GM12864 (cell line): ENCODE data around the gene FMN1.

Source experiments
- DNase-seq: peaks from one replicate; pipeline ENCODE4 v3.0.0-alpha.2; 2011; ENCODE audit warnings: low read depth
- H3K4me3 ChIP-seq: 2 replicates; pipeline ENCODE4 v1.5.1; 2011; ENCODE audit warnings: mild to moderate bottlenecking, low read depth, low read length, control low read depth
- CTCF ChIP-seq: IDR thresholded peaks from 2 replicates; pipeline ENCODE4 v1.5.1; 2011; ENCODE audit warnings: low read depth, mild to moderate bottlenecking, moderate library complexity, low read length, control low read depth, inconsistent platforms; ENCODE audit errors: missing control alignments

FMN1 gene

GRCh38 chr15:33125894-33126537 lies 68.5 kb downstream of the FMN1 start:
- no peak for TF ChIP-seq CTCF
- H3K4me3 ChIP-seq, result no peak overlapping the region

GRCh38 chr15:33124811-33125210 lies 69.7 kb downstream of the FMN1 start:
- DNase-seq, result no peak
- no peak for TF ChIP-seq CTCF

More at GRCh38 chr15:33125894-33126537, 68.5 kb downstream of the FMN1 start:
- no peak for DNase-seq

GRCh38 chr15:33124279-33124678 lies 70.2 kb downstream of the FMN1 start:
- H3K4me3 ChIP-seq, result no peak overlapping the region
- no peak for DNase-seq
- TF ChIP-seq CTCF, result no peak

More at GRCh38 chr15:33124811-33125210, 69.7 kb downstream of the FMN1 start:
- no peak overlapping the region for H3K4me3 ChIP-seq

GRCh38 chr15:33119865-33120264 lies 74.6 kb downstream of the FMN1 start:
- TF ChIP-seq CTCF, result no peak
- H3K4me3 ChIP-seq, result no peak overlapping the region
- DNase-seq, result no peak

GRCh38 chr15:33119273-33119672 lies 75.2 kb downstream of the FMN1 start:
- no peak for TF ChIP-seq CTCF
- no peak overlapping the region for H3K4me3 ChIP-seq
- DNase-seq, result no peak

GRCh38 chr15:33116198-33116597 lies 78.3 kb downstream of the FMN1 start:
- H3K4me3 ChIP-seq, result no peak overlapping the region
- no peak for TF ChIP-seq CTCF
- DNase-seq, result no peak

- no peak for DNase-seq
- no peak for TF ChIP-seq CTCF
- no peak overlapping the region for H3K4me3 ChIP-seq
Observed at GRCh38 chr15:33115191-33115861, 79.2 kb downstream of the FMN1 start.
